ENCODE results near the gene AGXT.

AGXT gene

GRCh38 chr2:240922982-240923537, 54.4 kb downstream of the AGXT start:
- no peak for DNase-seq (ENCODE audit: extremely low spot score)
- no peak for TF ChIP-seq BHLHE40 (IDR thresholded peaks at IDR 0.05; ENCODE audit: borderline replicate concordance)
- no peak for TF ChIP-seq L3MBTL2 (conservative IDR thresholded peaks at IDR 0.05)
- no peak for TF ChIP-seq ZNF384 (IDR thresholded peaks at IDR 0.05)
- TF ChIP-seq NFRKB (IDR thresholded peaks at IDR 0.05): no peak
- TF ChIP-seq SUZ12 (IDR thresholded peaks at IDR 0.05): no peak
- CTCF ChIA-PET: no interaction called here
- POLR2A ChIA-PET: no interaction called here

DNA sequence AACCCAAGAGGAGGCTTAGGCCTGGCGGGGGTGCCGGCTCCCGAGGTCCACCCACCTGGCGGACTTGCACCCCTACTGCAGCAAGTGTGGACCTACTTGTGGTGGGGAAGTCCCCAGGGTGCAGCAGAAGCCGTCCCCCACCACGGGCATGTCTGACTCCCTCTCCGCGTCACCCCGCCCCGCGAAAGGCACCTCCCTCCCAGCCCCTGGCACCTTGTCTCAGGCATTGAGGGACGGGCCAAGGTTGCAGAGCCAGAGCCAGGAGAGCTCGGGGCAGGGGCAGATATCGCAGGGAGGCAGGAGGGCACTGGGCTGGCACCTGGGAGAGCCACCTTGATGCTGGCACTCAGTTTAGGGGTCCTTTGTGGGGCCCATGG, 56.6 kb downstream of the AGXT start:
- ChIA-PET POLR2A (no interaction called here), CTCF (no interaction called here)
- DNase-seq (ENCODE audit: extremely low spot score): no peak
- TF ChIP-seq ARNT (IDR thresholded peaks at IDR 0.05) (no peak), ELF4 (IDR thresholded peaks at IDR 0.05) (no peak), FOXA1 (IDR thresholded peaks at IDR 0.05) (no peak), LEF1 (IDR thresholded peaks at IDR 0.05; ENCODE audit: borderline replicate concordance) (no peak), L3MBTL2 (conservative IDR thresholded peaks at IDR 0.05) (no peak), SUZ12 (IDR thresholded peaks at IDR 0.05) (no peak), TARDBP (IDR thresholded peaks at IDR 0.05) (no peak), NFRKB (IDR thresholded peaks at IDR 0.05) (no peak)
- TF ChIP-seq, protein P1, sequence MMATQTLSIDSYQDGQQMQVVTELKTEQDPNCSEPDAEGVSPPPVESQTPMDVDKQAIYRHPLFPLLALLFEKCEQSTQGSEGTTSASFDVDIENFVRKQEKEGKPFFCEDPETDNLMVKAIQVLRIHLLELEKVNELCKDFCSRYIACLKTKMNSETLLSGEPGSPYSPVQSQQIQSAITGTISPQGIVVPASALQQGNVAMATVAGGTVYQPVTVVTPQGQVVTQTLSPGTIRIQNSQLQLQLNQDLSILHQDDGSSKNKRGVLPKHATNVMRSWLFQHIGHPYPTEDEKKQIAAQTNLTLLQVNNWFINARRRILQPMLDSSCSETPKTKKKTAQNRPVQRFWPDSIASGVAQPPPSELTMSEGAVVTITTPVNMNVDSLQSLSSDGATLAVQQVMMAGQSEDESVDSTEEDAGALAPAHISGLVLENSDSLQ (IDR thresholded peaks at IDR 0.05): no peak

GRCh38 chr2:240925568-240926515, 57.2 kb downstream of the AGXT start:
- ChIA-PET POLR2A (no interaction called here), CTCF (interaction anchor here (2.0 kb wide), 1 partner anchor 11 kb away, joined by 10 read pairs; no protein-coding TSS in a partner anchor)
- TF ChIP-seq SUZ12 (IDR thresholded peaks at IDR 0.05) (no peak), TARDBP (IDR thresholded peaks at IDR 0.05) (no peak)
- DNase-seq (ENCODE audit: extremely low spot score): no peak

- POLR2A ChIA-PET: no interaction called here
- CTCF ChIA-PET: interaction anchor here (2.0 kb wide), 1 partner anchor 12 kb away, joined by 10 read pairs; no protein-coding TSS in a partner anchor
- TF ChIP-seq FOXA1 (IDR thresholded peaks at IDR 0.05) (no peak), SUZ12 (IDR thresholded peaks at IDR 0.05) (no peak), ELF4 (IDR thresholded peaks at IDR 0.05) (no peak), TARDBP (IDR thresholded peaks at IDR 0.05) (no peak), HDGF (IDR thresholded peaks at IDR 0.05; ENCODE audit: borderline replicate concordance) (no peak)
- TF ChIP-seq, protein P1 (IDR thresholded peaks at IDR 0.05): no peak
- no peak for DNase-seq (ENCODE audit: extremely low spot score)
Observed at GRCh38 chr2:240926516-240927389, 58.1 kb downstream of the AGXT start.

DNA sequence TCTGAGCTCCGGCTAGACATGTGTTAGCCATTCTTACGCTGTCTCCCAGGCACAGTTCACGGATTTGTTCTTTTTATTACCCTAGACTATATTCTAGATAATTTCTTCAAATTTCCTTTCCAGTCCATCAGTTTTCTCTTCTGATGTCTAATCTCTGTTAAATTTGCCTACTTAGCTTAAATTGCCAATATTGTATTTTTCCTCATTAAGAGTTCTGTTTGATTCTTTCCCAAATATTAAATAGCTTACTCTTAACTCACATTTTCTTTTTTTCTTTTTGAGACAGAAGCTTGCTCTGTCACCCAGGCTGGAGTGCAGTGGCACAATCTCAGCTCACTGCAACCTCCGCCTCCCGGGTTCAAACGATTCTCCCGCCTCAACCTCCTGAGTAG, 58.8 kb downstream of the AGXT start:
- CTCF ChIA-PET: interaction anchor here (2.0 kb wide), 1 partner anchor 12 kb away, joined by 10 read pairs; no protein-coding TSS in a partner anchor
- POLR2A ChIA-PET: no interaction called here
- no peak for DNase-seq (ENCODE audit: extremely low spot score)
- TF ChIP-seq LEF1 (IDR thresholded peaks at IDR 0.05; ENCODE audit: borderline replicate concordance) (no peak), BHLHE40 (IDR thresholded peaks at IDR 0.05; ENCODE audit: borderline replicate concordance) (no peak), FOXK2 (IDR thresholded peaks at IDR 0.05) (no peak), ZNF384 (IDR thresholded peaks at IDR 0.05) (no peak), SUZ12 (IDR thresholded peaks at IDR 0.05) (no peak)
- TF ChIP-seq, protein P1 (IDR thresholded peaks at IDR 0.05): no peak

GRCh38 chr2:240928476-240929363, 60.1 kb downstream of the AGXT start:
- DNase-seq (ENCODE audit: extremely low spot score): no peak
- ChIA-PET POLR2A (no interaction called here), CTCF (no interaction called here)
- TF ChIP-seq NFRKB (IDR thresholded peaks at IDR 0.05) (no peak), LEF1 (IDR thresholded peaks at IDR 0.05; ENCODE audit: borderline replicate concordance) (no peak), CTBP1 (IDR thresholded peaks at IDR 0.05; ENCODE audit: borderline replicate concordance) (no peak), L3MBTL2 (conservative IDR thresholded peaks at IDR 0.05) (no peak), ARNT (IDR thresholded peaks at IDR 0.05) (no peak), HDGF (IDR thresholded peaks at IDR 0.05; ENCODE audit: borderline replicate concordance) (no peak), SP1 (IDR thresholded peaks at IDR 0.05) (no peak)

Data from HEK293T (cell line).